Tibial nerve (tissue), 3 donors: ENCODE measurements around the gene CERS1.

ENCODE experiments used
- CTCF ChIP-seq, 5 experiments: fragments of 200-600 bp in 3 of 5; fragments of 450-650 bp in 2 of 5; sonication (generic) in 3 of 5; IDR thresholded peaks; one replicate each; pipeline ENCODE4 v1.5.1; 2016 to 2019; ENCODE audit warnings: antibody characterized with exemption in 5 of 5, mild to moderate bottlenecking in 3 of 5, moderate library complexity in 2 of 5
- POLR2A ChIP-seq, 2 donors: fragments of 450-650 bp; IDR thresholded peaks; one replicate each; pipeline ENCODE4 v1.6.1; 2017; ENCODE audit warnings: antibody characterized with exemption in 2 of 2, mild to moderate bottlenecking in 2 of 2, moderate library complexity in 2 of 2

- no peak for TF ChIP-seq POLR2A (IDR thresholded peaks at IDR 0.05)
- no peak for TF ChIP-seq CTCF (IDR thresholded peaks at IDR 0.05)
These were observed 50.0 kb downstream of the CERS1 start for GRCh38 chr19:18845961-18846360.
